Measurements from ENCODE around the gene HEPACAM2. TPM values are rescaled to one million over a fixed set of nuclear protein-coding genes. Genes with fewer than 3 reads are reported as not detected.

HEPACAM2 gene
- not detected for polyA plus RNA-seq (2013, experiment 1 of 2)
- not detected for polyA plus RNA-seq (2013, experiment 2 of 2)

DNA sequence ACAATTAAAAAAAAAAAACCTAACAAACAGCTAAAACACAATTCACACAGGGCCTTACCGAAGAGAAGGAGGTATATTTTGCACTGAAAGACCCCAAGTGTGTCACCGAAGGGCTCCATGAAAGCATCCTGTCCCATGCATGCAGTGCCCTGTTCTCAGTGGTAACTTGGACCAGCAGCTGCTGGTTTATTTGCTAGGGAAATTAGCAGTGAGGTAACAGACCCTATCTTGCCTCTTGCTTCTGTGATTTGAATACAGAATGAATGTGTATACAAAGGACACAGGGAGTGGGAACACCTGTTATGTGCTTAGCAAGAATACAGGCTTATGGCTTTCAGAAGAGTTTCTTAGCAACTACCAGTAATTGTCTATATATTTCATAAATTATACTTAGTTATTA is at the start of gene HEPACAM2:
Gene HEPACAM2, minus strand, starts transcription at position 160 of the 400 bp plus-strand sequence.
- Histone ChIP-seq H3K36me3 (ENCODE audit: control insufficient read depth, insufficient read depth, low read length) (no peaks in the 10 kb centered on the region), H3K4me1 (ENCODE audit: control insufficient read depth, insufficient read depth, low read length, poor library complexity, severe bottlenecking) (no peaks in the 10 kb centered on the region), H3K27ac (ENCODE audit: low read depth, low read length, severe bottlenecking) (no peak within 1 kb of the TSS), H3K9me3 (ENCODE audit: control insufficient read depth, low read length) (no peaks in the 10 kb centered on the region), H3K4me3 (ENCODE audit: extremely low read depth, insufficient read depth, low read length, poor library complexity, severe bottlenecking) (no peak within 1 kb of the TSS)
- 56 to 71% methylated on average over 2 of the region's 2 CpGs for WGBS, 2 experiments (ENCODE audit: insufficient coverage in 2 of 2)

DNA sequence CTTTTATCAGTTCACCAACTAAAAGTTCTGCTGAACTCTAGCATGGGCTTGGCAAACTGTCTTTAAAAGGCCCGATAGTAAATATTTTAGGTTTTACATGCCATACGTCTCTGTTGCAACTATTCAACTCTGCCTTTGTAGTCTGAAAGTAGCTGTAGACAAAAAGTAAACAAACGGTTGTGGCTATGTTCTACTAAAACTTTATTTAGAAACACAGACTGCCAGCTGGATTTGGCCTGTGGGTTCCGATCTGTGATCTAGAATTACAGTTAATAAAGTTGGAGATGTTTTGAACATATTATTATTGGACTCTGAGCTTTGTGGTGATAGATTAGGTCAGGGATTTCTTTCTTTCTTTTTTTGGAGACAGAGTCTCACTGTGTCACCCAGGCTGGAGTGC is 39.0 kb upstream of the HEPACAM2 start:
- Histone ChIP-seq H3K36me3 (ENCODE audit: control insufficient read depth, insufficient read depth, low read length) (no peaks in the 10 kb centered on the region), H3K27ac (ENCODE audit: low read depth, low read length, severe bottlenecking) (no peak overlapping the region), H3K4me1 (ENCODE audit: control insufficient read depth, insufficient read depth, low read length, poor library complexity, severe bottlenecking) (no peaks in the 10 kb centered on the region), H3K4me3 (ENCODE audit: extremely low read depth, insufficient read depth, low read length, poor library complexity, severe bottlenecking) (no peak overlapping the region), H3K9me3 (ENCODE audit: control insufficient read depth, low read length) (no peaks in the 10 kb centered on the region)
- WGBS, 2 experiments (ENCODE audit: insufficient coverage in 2 of 2), result 79% methylated on average over 3 of the region's 4 CpGs; no CpG with 5 or more reads in 1 of the 2 experiments

DNA sequence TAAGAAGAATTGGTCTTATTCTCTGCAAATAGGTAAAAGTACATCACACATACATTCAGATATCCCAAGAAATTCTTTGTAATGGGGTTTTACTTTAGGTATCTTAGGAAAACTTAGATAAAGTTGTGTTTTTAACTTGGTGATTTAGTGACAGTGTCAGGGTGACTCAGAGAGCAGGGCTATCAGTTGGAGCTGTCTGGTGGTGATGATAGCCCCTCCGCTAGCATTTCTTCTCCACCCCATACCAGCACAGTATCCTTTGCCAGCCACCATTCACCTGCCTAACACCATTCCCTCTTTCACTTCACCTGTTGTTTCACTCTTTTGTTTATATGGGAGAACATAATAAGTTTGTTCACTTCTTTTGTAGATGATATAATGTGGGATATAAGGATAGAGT is 36.3 kb upstream of the HEPACAM2 start:
- Histone ChIP-seq H3K36me3 (ENCODE audit: control insufficient read depth, insufficient read depth, low read length) (no peaks in the 10 kb centered on the region), H3K4me1 (ENCODE audit: control insufficient read depth, insufficient read depth, low read length, poor library complexity, severe bottlenecking) (no peaks in the 10 kb centered on the region), H3K4me3 (ENCODE audit: extremely low read depth, insufficient read depth, low read length, poor library complexity, severe bottlenecking) (no peak overlapping the region), H3K9me3 (ENCODE audit: control insufficient read depth, low read length) (no peaks in the 10 kb centered on the region), H3K27ac (ENCODE audit: low read depth, low read length, severe bottlenecking) (no peak overlapping the region)
- no CpG with 5 or more reads among the region's 1 CpG for WGBS, 2 experiments (ENCODE audit: insufficient coverage in 2 of 2)

DNA sequence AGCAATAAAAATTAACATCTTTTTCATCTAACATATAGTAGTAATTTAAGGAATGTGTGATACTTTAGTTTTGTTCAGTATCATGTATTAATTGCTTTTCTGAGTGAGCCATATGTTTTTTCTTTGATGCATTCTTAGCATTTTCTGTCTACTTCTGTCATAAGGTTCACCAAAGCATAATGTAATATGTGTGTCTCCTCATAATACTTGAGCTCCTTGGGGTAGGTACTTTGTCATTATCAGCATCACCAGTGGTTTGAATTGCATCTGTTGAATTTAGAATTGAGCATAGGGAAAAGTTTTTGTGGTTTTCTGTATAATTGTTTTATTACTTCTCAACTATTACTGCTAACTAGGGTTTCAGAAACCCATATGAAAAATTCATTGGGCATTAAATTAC is 32.4 kb upstream of the HEPACAM2 start:
- Histone ChIP-seq H3K4me1 (ENCODE audit: control insufficient read depth, insufficient read depth, low read length, poor library complexity, severe bottlenecking) (no peaks in the 10 kb centered on the region), H3K9me3 (ENCODE audit: control insufficient read depth, low read length) (no peaks in the 10 kb centered on the region), H3K4me3 (ENCODE audit: extremely low read depth, insufficient read depth, low read length, poor library complexity, severe bottlenecking) (no peak overlapping the region), H3K27ac (ENCODE audit: low read depth, low read length, severe bottlenecking) (no peak overlapping the region), H3K36me3 (ENCODE audit: control insufficient read depth, insufficient read depth, low read length) (no peaks in the 10 kb centered on the region)

DNA sequence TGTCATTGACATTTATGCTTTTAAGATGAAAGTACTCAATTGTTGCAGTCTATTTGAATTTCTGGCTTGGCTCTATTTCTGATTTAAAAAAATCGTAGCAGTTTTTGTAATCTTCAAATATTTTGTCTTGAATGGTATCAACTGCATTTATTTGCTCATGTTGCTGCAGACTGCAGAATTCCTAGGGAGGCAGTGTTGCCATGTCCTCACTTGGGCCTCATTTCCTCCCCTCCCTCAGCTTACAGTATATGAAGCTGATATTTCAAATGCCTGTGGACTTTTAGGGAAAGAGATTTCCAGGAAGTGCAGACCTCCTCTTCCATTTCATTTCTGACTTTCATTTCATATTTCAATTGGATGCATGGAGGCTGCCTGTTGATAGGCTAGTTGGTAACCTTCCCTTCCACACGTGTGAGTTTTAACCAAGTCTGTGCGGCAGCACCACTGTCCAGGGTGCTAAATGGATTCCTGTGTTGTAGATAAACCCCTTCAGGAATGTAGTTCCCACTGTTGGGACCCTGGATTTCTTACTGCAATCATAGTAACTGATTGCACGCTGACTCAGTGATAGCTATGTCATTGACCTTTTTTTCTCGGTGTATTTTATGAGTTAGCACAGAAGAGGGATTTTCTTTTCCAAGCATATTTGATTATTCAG is 23.4 kb upstream of the HEPACAM2 start:
- WGBS, 2 experiments (ENCODE audit: insufficient coverage in 2 of 2), result 69 to 74% methylated on average over 2 to 3 of the region's 5 CpGs
- H3K9me3 ChIP-seq (ENCODE audit: control insufficient read depth, low read length), result no peaks in the 10 kb centered on the region
- H3K4me1 ChIP-seq (ENCODE audit: control insufficient read depth, insufficient read depth, low read length, poor library complexity, severe bottlenecking), result no peaks in the 10 kb centered on the region
- no peaks in the 10 kb centered on the region for H3K36me3 ChIP-seq (ENCODE audit: control insufficient read depth, insufficient read depth, low read length)
- no peak overlapping the region for H3K27ac ChIP-seq (ENCODE audit: low read depth, low read length, severe bottlenecking)
- no peak overlapping the region for H3K4me3 ChIP-seq (ENCODE audit: extremely low read depth, insufficient read depth, low read length, poor library complexity, severe bottlenecking)

DNA sequence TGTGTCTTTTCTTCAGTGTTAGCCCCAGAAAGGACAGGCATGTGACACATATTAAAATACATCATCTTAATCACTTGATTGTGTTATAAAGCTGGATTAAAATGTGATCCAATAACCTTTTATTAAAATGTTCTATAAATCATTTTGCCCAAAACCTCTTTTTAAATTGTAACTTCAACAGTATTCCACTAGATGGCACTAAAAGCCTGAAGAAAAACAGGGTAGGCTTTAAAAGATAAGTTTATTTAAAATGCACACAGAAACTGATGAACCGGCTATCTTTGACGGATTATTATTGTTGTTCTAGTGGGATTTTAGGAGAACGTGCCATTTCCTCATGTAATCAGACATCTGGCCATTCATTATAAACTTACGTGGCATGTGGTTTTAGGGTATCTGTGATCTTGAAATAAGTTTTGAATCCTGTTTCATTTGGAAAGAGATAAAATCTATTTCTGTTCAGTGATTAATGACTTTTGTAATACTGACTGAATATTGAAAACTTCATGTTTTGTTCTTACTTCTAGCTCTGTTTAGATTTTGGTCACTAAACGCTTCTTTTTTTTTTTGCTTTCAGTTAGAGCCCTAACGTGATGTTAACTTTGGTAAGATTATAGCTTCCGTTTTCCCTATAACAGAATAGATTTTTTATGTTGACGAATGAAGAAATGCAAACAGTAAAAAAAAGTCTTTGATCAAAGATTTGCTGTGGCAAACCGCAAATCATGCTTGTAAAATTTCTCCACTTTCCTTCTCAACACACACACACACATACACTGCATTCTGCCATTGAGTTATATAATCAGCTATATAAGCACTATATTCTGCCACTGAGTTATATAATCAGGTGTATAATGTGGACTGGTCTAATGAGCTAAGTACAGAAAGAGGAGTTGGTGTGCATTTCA is 19.5 kb upstream of the HEPACAM2 start:
- Histone ChIP-seq H3K4me3 (ENCODE audit: extremely low read depth, insufficient read depth, low read length, poor library complexity, severe bottlenecking) (no peak overlapping the region), H3K9me3 (ENCODE audit: control insufficient read depth, low read length) (no peaks in the 10 kb centered on the region), H3K36me3 (ENCODE audit: control insufficient read depth, insufficient read depth, low read length) (no peaks in the 10 kb centered on the region), H3K4me1 (ENCODE audit: control insufficient read depth, insufficient read depth, low read length, poor library complexity, severe bottlenecking) (no peaks in the 10 kb centered on the region), H3K27ac (ENCODE audit: low read depth, low read length, severe bottlenecking) (no peak overlapping the region)
- WGBS, 2 experiments (ENCODE audit: insufficient coverage in 2 of 2), result 100% methylated on average over 2 of the region's 9 CpGs; no CpG with 5 or more reads in 1 of the 2 experiments

DNA sequence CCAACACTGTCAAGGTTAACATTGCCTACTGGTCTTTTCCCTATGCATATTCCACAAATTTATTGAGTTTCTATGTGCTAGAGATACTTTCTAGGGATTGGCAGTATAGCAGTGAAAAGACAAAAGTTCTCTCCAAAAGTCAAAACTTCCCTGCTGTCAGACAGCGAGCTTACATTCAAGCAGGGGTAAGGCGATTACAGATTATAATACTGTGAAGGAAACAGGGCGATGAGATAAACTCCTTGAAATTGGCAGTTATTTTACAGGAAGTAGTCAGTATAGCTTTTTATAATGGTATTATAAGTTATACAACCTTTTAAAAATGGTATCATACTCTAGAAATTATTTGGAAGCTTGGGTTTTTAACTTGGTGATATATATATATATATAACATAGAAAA is 15.8 kb upstream of the HEPACAM2 start:
- Histone ChIP-seq H3K36me3 (ENCODE audit: control insufficient read depth, insufficient read depth, low read length) (no peaks in the 10 kb centered on the region), H3K4me1 (ENCODE audit: control insufficient read depth, insufficient read depth, low read length, poor library complexity, severe bottlenecking) (no peaks in the 10 kb centered on the region), H3K9me3 (ENCODE audit: control insufficient read depth, low read length) (no peaks in the 10 kb centered on the region), H3K27ac (ENCODE audit: low read depth, low read length, severe bottlenecking) (no peak overlapping the region), H3K4me3 (ENCODE audit: extremely low read depth, insufficient read depth, low read length, poor library complexity, severe bottlenecking) (no peak overlapping the region)
- WGBS, 2 experiments (ENCODE audit: insufficient coverage in 2 of 2), result 93% methylated on average over 2 of the region's 3 CpGs; no CpG with 5 or more reads in 1 of the 2 experiments

DNA sequence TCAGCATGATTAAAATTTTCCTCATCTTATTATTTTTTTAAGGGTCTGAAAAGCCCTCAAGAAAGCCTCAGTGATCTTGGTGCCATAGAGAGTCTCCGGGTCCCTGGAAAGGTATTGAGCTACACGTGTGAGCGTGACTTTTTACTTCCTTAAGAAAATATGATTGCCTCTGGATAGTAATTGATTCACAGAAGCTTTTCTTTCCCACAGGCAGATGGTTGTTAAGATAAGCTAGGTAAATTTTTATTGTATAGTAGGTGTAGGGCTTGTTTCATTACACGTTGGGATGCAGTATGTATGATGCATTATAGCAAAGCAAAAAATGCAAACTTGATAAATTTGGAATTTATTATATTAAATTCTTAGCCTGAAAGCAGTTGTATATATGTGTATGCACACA is 13.6 kb upstream of the HEPACAM2 start:
- H3K27ac ChIP-seq (ENCODE audit: low read depth, low read length, severe bottlenecking), result no peak overlapping the region
- WGBS, 2 experiments (ENCODE audit: insufficient coverage in 2 of 2), result 60 to 93% methylated on average over 1 to 3 of the region's 4 CpGs
- H3K4me1 ChIP-seq (ENCODE audit: control insufficient read depth, insufficient read depth, low read length, poor library complexity, severe bottlenecking), result no peaks in the 10 kb centered on the region
- H3K36me3 ChIP-seq (ENCODE audit: control insufficient read depth, insufficient read depth, low read length), result no peaks in the 10 kb centered on the region
- H3K9me3 ChIP-seq (ENCODE audit: control insufficient read depth, low read length), result no peaks in the 10 kb centered on the region
- H3K4me3 ChIP-seq (ENCODE audit: extremely low read depth, insufficient read depth, low read length, poor library complexity, severe bottlenecking), result no peak overlapping the region

DNA sequence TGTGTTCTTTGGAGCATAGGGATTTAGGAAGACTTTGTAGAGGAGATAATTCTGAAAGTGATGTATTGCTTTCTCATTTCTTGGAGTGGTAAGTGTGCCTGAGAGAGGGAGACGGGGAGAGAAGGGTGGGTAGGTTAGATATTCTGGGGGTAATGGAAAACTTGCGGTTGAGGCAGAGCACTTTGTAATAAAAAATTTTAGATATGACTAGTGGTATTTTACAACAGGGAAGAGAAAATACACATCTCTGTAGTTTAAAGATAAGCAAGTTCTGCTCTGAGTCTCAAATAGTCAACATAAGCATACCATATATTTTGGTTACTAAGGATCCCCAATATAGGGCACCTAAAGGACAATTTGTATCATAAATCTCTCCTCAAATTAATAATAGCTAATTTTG is 12.5 kb upstream of the HEPACAM2 start:
- Histone ChIP-seq H3K36me3 (ENCODE audit: control insufficient read depth, insufficient read depth, low read length) (no peaks in the 10 kb centered on the region), H3K4me3 (ENCODE audit: extremely low read depth, insufficient read depth, low read length, poor library complexity, severe bottlenecking) (no peak overlapping the region), H3K4me1 (ENCODE audit: control insufficient read depth, insufficient read depth, low read length, poor library complexity, severe bottlenecking) (no peaks in the 10 kb centered on the region), H3K27ac (ENCODE audit: low read depth, low read length, severe bottlenecking) (no peak overlapping the region), H3K9me3 (ENCODE audit: control insufficient read depth, low read length) (no peaks in the 10 kb centered on the region)
- 94% methylated on average over 2 of the region's 2 CpGs for WGBS, 2 experiments (ENCODE audit: insufficient coverage in 2 of 2)

DNA sequence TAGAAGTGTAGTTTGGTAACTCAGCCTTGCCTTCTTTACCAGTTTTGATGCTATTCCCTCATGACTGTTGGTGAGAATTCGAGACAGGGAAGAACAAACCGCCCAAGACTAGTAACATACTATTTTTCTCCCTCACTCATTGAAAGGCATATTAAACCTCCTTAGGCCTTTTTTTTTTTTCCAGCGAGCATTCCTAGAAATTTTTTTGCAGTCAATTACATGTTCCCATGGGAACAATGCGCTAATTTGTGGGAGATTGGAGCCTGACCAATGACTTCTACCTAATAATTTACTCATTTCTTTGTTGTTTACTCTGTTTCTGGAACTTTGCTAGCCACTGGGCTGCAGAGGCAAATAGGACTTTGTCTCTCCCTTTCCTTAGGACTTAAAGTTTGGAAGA is 11.9 kb upstream of the HEPACAM2 start:
- WGBS, 2 experiments (ENCODE audit: insufficient coverage in 2 of 2), result 100% methylated on average over 2 to 3 of the region's 4 CpGs
- Histone ChIP-seq H3K27ac (ENCODE audit: low read depth, low read length, severe bottlenecking) (no peak overlapping the region), H3K9me3 (ENCODE audit: control insufficient read depth, low read length) (no peaks in the 10 kb centered on the region), H3K4me3 (ENCODE audit: extremely low read depth, insufficient read depth, low read length, poor library complexity, severe bottlenecking) (no peak overlapping the region), H3K36me3 (ENCODE audit: control insufficient read depth, insufficient read depth, low read length) (no peaks in the 10 kb centered on the region), H3K4me1 (ENCODE audit: control insufficient read depth, insufficient read depth, low read length, poor library complexity, severe bottlenecking) (no peaks in the 10 kb centered on the region)

DNA sequence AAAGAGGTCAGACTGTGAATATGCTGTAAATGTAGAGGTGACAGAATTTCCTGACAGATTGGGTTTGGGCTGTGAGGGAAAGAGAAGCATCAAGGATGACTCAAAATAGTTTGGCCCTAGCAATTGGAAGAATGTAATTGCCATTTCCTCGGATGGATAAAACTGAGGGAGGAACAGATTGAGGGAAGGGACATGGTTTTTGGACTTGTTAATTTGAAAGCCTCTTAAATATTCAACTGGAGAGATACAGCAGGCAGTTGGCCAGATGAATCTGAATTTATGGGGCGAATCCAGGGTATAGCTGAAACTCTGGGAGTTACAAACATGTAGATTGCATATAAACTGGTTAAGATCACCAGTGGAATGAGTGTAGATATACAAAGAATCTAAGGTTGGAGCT is 9.3 kb upstream of the HEPACAM2 start:
- H3K9me3 ChIP-seq (ENCODE audit: control insufficient read depth, low read length), result no peaks in the 10 kb centered on the region
- H3K36me3 ChIP-seq (ENCODE audit: control insufficient read depth, insufficient read depth, low read length), result no peaks in the 10 kb centered on the region
- H3K4me1 ChIP-seq (ENCODE audit: control insufficient read depth, insufficient read depth, low read length, poor library complexity, severe bottlenecking), result no peaks in the 10 kb centered on the region
- 70 to 86% methylated on average over 2 of the region's 2 CpGs for whole genome bisulfite sequencing, 2 experiments (ENCODE audit: insufficient coverage in 2 of 2)
- H3K27ac ChIP-seq (ENCODE audit: low read depth, low read length, severe bottlenecking), result no peak overlapping the region
- no peak overlapping the region for H3K4me3 ChIP-seq (ENCODE audit: extremely low read depth, insufficient read depth, low read length, poor library complexity, severe bottlenecking)

Measured in mesodermal cell (in vitro differentiated cells).